CD4-positive, alpha-beta T cell treated with Interleukin-2 at 100 ng/mL for 4 hours (primary cell): ENCODE data around the gene CES2.
"Not testable (repeated sequence)": the region's sequence is repeated elsewhere in the genome, so short reads cannot be mapped to it uniquely, and the experiment has no call there.

Experiments used
- DNase-seq: peaks from one replicate; pipeline ENCODE4 v3.0.0-alpha.2; 2020; ENCODE audit warnings: low spot score

CES2 gene

GRCh38 chr16:66919569-66920298, 15.6 kb upstream of the CES2 start:
- no peak for DNase-seq

GRCh38 chr16:66920299-66920590, 15.1 kb upstream of the CES2 start:
- no peak for DNase-seq

DNA sequence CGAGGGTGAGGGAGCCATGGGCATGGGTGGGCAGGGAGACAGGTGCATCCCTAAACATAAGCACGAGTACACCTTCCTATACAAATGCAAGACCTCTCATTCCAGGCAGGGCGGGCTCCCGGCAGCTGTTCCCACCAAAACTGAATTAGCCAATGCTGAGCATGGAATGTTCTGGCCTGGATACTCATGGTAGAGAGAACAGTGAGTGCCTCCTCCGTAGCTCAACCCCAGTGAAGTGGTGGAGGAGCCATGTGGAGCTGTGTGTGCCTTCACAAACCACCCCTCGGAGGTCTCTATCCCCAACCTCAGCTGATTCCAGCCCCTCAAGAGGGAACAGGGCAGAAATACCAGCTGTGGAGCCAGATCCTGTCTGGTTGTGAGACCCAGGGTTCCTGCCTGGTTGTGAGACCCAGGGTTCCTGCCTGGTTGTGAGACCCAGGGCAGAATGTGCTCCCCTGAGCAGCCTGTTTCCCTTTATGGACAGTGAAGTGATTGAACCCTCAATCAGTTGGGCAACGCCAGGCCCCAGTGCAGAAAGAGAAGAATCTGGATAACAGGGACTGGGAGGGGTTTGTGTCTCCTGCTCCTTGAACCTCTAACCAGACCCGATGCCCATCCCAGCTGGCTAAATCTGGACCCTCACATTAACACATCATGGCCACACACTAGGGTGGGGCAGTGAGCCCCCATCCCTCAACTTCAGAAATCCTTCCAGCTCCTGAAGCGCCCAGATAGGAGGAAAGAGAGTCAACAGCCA, 14.2 kb upstream of the CES2 start:
- no peak for DNase-seq

GRCh38 chr16:66921729-66922450, 13.4 kb upstream of the CES2 start:
- no peak for DNase-seq

DNA sequence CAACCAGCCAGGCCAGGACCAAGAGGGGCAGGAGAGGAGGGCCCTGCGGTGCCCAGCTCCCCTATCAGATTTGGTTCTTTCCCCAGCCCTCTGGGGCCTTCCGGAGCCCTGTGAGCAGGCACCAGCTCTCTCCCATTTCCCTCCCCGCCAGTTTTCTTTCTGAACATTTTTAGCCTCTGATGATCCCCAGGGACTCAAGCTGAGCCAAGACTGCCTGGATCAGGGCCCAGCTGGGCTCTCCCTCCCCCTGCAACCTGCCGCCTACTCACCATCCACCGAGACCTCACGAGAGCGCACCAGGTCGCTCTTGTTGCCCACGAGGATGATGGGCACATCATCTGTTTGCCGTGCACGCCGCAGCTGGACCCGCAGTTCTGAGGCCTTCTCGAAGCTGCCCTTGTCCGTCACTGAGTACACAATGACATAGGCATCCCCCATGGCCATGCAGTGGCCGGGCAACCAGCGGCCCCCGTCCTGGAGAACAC, 12.0 kb upstream of the CES2 start:
- no peak for DNase-seq

- DNase-seq = no peak
These were observed 11.4 kb upstream of the CES2 start for GRCh38 chr16:66923866-66924265.

DNA sequence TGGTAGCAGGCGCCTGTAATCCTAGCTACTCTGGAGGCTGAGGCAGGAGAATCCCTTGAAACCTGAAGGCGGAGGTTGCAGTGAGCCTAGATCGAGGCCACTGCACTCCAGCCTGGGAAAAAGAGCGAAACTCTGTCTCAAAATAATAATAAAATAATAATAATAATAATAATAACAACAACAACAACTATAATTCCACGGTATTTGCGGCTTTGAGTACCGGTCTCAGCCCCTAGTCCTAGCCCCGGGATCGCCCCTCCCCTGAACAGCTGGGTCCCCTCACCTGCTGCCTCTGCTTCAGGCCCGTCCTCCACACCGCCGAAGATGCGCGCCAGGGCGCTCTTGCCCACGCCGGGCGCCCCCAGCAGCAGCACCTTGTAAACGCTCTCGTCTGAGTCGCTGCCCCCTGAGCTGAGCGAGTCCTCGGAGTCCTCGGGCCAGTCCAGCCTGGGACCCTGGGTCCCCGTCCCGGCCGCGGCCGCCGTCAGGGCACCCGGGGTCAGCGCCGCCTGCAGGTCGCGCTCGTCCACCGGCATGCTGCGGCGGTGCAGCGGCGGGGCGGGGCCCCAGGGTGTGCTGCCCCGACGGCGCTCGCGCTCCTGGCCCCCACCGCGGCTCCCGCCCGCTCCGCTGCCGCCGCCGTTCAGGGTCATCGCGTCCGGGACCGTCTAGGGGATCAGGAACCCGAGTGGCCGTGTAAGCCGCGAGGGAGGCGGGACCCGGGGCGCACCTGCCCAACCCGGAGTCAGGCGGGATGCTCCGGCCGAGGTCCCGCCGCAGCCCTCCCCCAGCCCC, 10.6 kb upstream of the CES2 start:
- DNase-seq = no peak

DNA sequence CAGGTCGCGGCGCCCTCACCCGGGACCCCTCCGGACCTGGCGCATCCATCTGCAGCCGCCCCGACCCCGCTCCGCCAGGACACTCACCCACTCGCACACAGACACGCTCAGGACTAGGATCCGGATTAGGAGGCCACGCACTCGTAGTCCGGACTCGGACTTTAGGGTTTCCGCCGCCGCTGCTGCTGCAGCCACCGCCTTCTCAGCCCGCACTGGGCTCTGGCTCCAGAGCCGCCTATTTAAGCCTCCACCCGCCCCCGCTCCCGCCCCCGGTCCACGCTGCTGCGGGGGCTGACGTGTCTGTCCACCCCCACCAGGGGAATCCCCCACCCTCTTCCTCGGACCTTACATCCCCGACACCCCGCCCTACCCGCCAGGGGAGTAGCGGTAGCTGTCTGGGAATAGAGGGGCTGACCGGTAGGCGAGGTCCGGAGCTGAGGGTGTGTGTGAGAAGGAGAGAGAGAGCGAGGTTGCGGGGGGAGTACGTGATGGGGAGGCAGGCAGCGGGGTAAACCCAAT, 9.9 kb upstream of the CES2 start, which contains the start of gene RRAD:
RRAD (minus strand) TSS at position 214 of the 519 bp plus-strand sequence. CDS start 356 bp downstream, outside the sequence.
- no peak for DNase-seq

- no peak for DNase-seq
These were observed 9.0 kb upstream of the CES2 start for GRCh38 chr16:66926171-66926947.

- DNase-seq = no peak
These were observed 8.3 kb upstream of the CES2 start for GRCh38 chr16:66926961-66927436.

DNA sequence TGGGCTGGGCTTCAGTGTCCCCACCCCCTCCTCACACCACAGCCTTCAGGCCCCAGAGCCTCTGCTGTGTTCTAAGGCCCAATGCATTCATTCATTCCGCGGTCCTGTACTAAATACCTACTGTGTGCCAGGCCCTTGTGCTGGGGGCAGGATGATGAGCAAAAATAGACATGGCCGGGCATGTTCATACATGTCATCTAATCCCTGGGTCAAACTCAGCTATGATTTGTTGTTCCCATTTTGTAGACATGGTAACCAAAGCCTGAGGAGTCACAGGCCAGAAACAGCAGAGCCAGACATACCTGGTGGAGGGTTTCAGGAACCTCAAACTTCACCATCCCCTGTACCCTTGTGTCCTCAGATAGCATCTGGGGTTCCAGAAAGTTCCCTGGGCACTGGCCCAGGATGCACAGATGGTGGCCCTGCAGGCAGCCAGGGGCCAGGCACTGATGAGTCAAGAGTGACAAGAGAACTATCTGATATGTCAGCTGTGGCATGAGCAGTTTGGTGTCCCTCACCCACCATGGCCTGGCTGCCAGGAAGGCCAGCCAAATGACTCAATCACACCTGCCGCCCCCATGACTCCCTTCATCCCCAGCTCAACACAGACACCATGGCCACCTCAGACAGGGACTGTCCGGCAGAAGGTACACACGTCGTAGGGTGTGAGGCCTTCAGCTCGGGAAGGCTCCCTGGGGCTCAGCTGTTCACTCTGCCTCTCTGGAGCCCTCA, 7.2 kb upstream of the CES2 start:
- DNase-seq = no peak

GRCh38 chr16:66928702-66929388, 6.5 kb upstream of the CES2 start:
- DNase-seq = no peak

DNA sequence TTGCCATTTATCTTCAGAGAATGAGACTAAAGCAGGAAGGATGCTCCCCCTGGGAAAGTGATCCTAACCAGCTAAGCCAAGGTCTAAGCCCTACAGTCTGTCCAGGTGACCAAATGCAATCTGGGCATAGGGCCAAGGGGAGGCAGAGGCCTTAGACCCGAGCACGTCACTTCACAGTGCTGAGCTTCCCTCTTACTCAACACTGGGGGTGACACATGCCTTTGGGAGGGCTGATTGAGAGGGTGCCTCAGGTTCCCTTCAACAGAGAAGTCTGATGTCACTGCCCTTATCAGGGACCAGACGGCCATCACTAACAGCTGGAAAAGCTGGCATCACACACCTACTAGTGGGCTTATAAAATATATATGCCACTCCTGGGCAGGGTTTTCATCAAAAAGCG, 5.1 kb upstream of the CES2 start:
- no peak for DNase-seq

- no peak for DNase-seq
These were observed 3.7 kb upstream of the CES2 start for GRCh38 chr16:66931665-66932064.

DNA sequence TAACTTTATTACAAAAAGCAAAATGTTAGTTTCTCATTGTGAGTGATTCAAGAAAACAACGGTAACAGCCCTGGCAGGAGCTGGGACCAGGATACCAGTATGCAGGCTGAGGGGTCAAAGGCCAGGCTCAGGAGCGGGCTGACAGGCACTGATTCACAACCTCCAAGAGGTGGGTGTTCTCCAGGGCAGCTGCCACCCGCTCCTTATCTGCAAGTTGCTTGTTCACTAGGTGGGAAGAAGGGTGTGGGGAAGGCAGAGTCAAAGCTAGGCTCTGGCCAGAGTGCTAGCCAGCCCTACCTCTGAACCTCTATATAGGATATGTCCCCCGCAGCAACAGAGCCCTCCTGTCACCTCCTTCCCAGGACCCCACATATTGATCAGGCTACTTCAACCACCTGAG, 3.2 kb upstream of the CES2 start:
- no peak for DNase-seq

DNA sequence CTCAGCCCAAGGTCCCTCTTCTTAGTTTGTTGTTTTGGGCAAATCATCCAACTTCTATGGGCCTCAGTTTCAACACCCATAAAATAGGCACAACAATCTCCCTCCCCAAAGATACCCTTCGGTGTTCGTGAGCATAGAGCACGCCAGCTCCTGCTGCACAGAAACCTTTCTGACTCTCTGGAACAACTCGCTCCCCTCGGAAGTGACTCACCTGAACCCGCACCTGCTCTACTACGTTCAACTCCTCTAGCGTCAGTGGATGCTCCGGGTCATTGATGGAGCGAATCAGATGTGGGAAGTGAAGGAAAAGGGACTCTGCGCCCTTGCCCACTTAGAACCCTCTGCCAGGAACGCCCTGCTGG, 1.6 kb upstream of the CES2 start:
- DNase-seq = peak; percentile 51

DNA sequence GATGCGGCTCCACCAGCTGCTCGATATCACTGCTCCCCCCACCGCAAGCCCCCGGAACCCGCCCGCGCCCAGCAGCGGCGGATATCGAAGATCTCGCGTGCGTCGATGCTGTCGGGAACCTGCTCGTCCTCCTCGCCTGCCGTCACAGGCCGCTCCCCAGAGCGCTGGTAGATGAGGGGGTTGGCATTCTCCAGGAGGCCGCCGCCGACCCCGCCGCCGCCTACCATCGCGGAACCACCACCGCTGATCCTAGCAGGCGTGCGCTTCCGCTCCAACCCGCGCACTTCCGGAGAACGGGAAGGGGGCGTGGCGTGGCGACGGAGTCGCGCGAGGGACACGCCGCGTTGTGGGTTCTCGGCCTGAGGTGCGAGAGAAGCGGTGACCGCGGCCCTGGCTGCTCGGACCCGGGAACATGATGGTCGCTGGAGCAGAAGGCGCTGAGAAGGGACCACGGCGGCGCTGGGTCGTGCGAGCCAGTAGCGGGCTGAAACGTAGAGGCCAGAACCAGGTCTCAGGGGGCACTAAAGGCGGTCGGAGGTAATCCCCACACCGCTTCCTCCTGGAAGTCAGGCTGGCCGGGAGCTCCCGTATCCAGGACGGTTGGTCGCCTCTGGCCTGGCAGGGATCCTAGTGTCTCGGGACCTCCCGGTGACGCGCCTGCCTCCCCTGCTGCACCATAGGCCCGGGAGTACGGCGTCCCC, 1.0 kb upstream of the CES2 start, which contains the start of gene CIAO2B:
CIAO2B (minus strand) TSS at position 265 of the 701 bp plus-strand sequence; CDS start at position 227, 38 bp downstream.
- peak; percentile 86 for DNase-seq

DNA sequence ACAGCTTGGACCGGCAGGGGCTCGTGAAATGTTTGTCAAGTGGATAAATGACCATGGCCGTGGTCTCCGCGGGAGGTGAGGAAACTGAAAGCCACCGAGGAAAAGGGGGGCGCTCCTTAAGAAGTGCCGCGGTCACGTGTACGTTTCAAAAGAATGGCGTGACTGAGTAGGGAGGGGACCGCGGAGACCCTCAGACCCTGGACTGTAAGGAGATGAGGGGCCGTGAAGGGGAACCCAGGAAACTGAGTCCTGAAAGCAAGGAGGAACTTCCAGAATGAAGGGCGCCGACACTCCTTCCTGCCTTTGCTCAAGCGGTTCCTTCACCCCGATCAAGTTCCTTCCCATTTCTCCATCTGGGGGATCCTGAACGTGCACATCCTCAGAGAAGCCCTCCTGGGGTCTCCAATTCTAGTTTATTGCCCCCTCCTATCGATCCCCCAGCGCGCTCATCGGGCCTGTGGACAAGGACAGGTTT, 440 bp upstream of the CES2 start:
- DNase-seq = not testable (repeated sequence)

GRCh38 chr16:66936462-66936861, 1.1 kb downstream of the CES2 start:
- no peak for DNase-seq
